Measurements from ENCODE around the gene RPUSD3. TPM values are rescaled to one million over a fixed set of nuclear protein-coding genes. Genes with fewer than 3 reads are reported as not detected.
"Not testable (repeated sequence)": the region's sequence is repeated elsewhere in the genome, so short reads cannot be mapped to it uniquely, and the experiment has no call there.

Gene RPUSD3
- total and polyA plus RNA-seq, 9 of the 15 experiments (the other 6 are each of a cell fraction or from before 2014, with no cell fraction given): 13.8 to 99.0 (median 59.3) TPM

DNA sequence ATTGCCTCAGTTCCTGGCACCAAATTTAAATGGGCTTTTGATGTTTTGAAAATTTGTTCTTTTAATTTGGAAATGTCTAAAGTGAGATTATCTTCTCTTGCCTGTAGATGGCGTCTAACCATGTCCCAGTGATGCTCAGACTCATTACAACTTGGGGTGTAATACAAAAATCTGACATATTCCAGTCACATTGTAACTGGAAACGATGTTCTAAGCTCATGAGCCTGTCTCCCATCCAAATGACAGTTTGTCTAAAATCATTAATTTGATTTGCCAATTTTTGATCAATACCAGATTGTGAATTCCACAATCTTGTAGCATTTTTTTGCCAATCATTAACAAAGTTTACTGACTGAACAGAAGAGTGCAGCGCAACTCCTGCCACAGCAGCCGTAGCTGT is 5.1 kb upstream of the RPUSD3 start (continued):
- TF ChIP-seq, protein P1, sequence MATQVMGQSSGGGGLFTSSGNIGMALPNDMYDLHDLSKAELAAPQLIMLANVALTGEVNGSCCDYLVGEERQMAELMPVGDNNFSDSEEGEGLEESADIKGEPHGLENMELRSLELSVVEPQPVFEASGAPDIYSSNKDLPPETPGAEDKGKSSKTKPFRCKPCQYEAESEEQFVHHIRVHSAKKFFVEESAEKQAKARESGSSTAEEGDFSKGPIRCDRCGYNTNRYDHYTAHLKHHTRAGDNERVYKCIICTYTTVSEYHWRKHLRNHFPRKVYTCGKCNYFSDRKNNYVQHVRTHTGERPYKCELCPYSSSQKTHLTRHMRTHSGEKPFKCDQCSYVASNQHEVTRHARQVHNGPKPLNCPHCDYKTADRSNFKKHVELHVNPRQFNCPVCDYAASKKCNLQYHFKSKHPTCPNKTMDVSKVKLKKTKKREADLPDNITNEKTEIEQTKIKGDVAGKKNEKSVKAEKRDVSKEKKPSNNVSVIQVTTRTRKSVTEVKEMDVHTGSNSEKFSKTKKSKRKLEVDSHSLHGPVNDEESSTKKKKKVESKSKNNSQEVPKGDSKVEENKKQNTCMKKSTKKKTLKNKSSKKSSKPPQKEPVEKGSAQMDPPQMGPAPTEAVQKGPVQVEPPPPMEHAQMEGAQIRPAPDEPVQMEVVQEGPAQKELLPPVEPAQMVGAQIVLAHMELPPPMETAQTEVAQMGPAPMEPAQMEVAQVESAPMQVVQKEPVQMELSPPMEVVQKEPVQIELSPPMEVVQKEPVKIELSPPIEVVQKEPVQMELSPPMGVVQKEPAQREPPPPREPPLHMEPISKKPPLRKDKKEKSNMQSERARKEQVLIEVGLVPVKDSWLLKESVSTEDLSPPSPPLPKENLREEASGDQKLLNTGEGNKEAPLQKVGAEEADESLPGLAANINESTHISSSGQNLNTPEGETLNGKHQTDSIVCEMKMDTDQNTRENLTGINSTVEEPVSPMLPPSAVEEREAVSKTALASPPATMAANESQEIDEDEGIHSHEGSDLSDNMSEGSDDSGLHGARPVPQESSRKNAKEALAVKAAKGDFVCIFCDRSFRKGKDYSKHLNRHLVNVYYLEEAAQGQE (IDR thresholded peaks at IDR 0.05; ENCODE audit: borderline replicate concordance): peak; percentile 40; the same call in 1 of the 2 replicates
- TF ChIP-seq, protein P1 (CRISPR knock-in tag; IDR thresholded peaks at IDR 0.05; ENCODE audit: low read depth): not testable (repeated sequence)

DNA sequence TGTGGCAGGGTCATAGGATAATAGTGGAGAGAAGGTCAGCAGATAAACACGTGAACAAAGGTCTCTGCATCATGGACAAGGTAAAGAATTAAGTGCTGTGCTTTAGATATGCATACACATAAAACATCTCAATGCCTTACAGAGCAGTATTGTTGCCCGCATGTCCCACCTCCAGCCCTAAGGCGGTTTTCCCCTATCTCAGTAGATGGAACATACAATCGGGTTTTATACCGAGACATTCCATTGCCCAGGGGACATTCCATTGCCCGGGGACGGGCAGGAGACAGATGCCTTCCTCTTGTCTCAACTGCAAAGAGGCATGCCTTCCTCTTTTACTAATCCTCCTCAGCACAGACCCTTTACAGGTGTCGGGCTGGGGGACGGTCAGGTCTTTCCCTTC is 4.1 kb upstream of the RPUSD3 start:
- H3K4me3 ChIP-seq; H3K9me1 ChIP-seq (ENCODE audit: control insufficient read depth, insufficient read depth, low read length); H3K4me2 ChIP-seq (ENCODE audit: insufficient read depth, low read length); BruUV-seq (replicated peaks); ATAC-seq; H3K27ac ChIP-seq (ENCODE audit: extremely low read depth, low read depth, low read length); FAIRE-seq; H3K36me3 ChIP-seq (ENCODE audit: control insufficient read depth, insufficient read depth, low read length); CTCF ChIA-PET (ENCODE audit: low intra/inter-chr PET ratio); H3K9ac ChIP-seq (ENCODE audit: insufficient read depth in 1 of 2, low read depth in 2 of 2, low read length in 2 of 2); H3K79me2 ChIP-seq (ENCODE audit: control insufficient read depth, insufficient read depth, low read length); H4K20me1 ChIP-seq (replicated peaks; ENCODE audit: control insufficient read depth, insufficient read depth, low read length); DNase-seq (ENCODE audit: extremely low read depth in 1 of 4, low spot score in 3 of 4); H3K9me3 ChIP-seq (replicated peaks; ENCODE audit: control insufficient read depth, insufficient read depth, low read depth, low read length); H3K27me3 ChIP-seq (ENCODE audit: control insufficient read depth in 2 of 2, insufficient read depth in 2 of 2, low read length in 2 of 2); H2AFZ ChIP-seq (ENCODE audit: low read depth, low read length): not testable (repeated sequence)
- H3K4me1 ChIP-seq (replicated peaks in 1 of 2; ENCODE audit: control insufficient read depth in 2 of 2, insufficient read depth in 2 of 2, low read length in 2 of 2): peaks cover 3 to 20% of the 10 kb centered on the region in 2 experiments; a peak in 2 of 5 replicates
- intact Hi-C loops (cut with micrococcal nuclease): loop anchor here (10.0 kb wide), 1 partner anchor 177 kb away; the partner anchor contains the start of gene FANCD2
- POLR2A ChIA-PET: interaction anchor here (1.2 kb wide), 1 partner anchor 10 kb away, joined by 3 read pairs; no protein-coding TSS in a partner anchor
- in situ Hi-C loops (cut with MboI): loop anchor here (25.0 kb wide), 1 partner anchor 889 kb away; no protein-coding TSS in a partner anchor
- 11% methylated on average over 6 of the region's 9 CpGs for WGBS (ENCODE audit: insufficient coverage, low coverage, missing lambda C conversion rate)

All from K562 (cell line).